IMR-90 (cell line): ENCODE data around the gene MYH6. TPM values are rescaled to one million over a fixed set of nuclear protein-coding genes. Genes with fewer than 3 reads are reported as not detected.

ENCODE experiments used
- ATAC-seq: fragments of 200-7000 bp; cut with Tn5 transposase; 2 replicates; pipeline ENCODE4 v1.9.1; 2020; ENCODE audit warnings: low read depth, mild to moderate bottlenecking, moderate library complexity
- BruUV-seq: library from RNA; stranded (reverse); fragments of 400-500 nt; replicated peaks from 2 replicates; lab custom pipeline; 2021; lab: Mats Ljungman, UMichigan
- CTCF ChIA-PET: fragments of 300-600 bp; formaldehyde crosslinking; extraction: SDS; loops from one replicate; lab custom pipeline; 2021; ENCODE audit warnings: antibody characterized with exemption; lab: Yijun Ruan, JAX
- POLR2A ChIA-PET: fragments of 300-600 bp; sonication (Branson Sonifier 250); formaldehyde crosslinking; loops from one replicate; lab custom pipeline; 2022; ENCODE audit warnings: antibody characterized with exemption; ENCODE audit not compliant: unreplicated experiment; lab: Charles Lee
- DNase-seq: peaks from one replicate; pipeline ENCODE4 v3.0.0; 2013
- H2AFZ ChIP-seq: replicated peaks from 2 replicates; pipeline ENCODE3; 2013; ENCODE audit warnings: low read length, mild to moderate bottlenecking; ENCODE audit not compliant: poor library complexity
- H2AK5ac ChIP-seq: 2 replicates; pipeline ENCODE4 v1.6.1; 2013; ENCODE audit warnings: low read depth, low read length, inconsistent platforms
- H2AK9ac ChIP-seq: replicated peaks from 2 replicates; pipeline ENCODE3; 2013; ENCODE audit warnings: mild to moderate bottlenecking, low read depth, low read length, moderate library complexity; ENCODE audit not compliant: poor library complexity
- H2BK120ac ChIP-seq: 2 replicates; pipeline ENCODE4 v1.6.1; 2013; ENCODE audit warnings: low read depth, low read length, inconsistent platforms
- H2BK15ac ChIP-seq: 3 replicates; pipeline ENCODE4 v1.6.1; 2013; ENCODE audit warnings: low read depth, low read length, inconsistent platforms
- H2BK20ac ChIP-seq: 2 replicates; pipeline ENCODE4 v1.6.1; 2013; ENCODE audit warnings: low read depth, mild to moderate bottlenecking, inconsistent platforms, low read length, moderate library complexity
- H2BK5ac ChIP-seq: 2 replicates; pipeline ENCODE4 v1.6.1; 2013; ENCODE audit warnings: mild to moderate bottlenecking, low read depth, low read length, inconsistent platforms; ENCODE audit not compliant: poor library complexity, severe bottlenecking
- H3K14ac ChIP-seq: replicated peaks from 2 replicates; pipeline ENCODE4 v1.6.1; 2013; ENCODE audit warnings: low read depth, low read length, inconsistent platforms
- H3K18ac ChIP-seq: 2 replicates; pipeline ENCODE4 v1.6.1; 2013; ENCODE audit warnings: low read depth, low read length, control low read depth
- H3K23ac ChIP-seq: 2 replicates; pipeline ENCODE4 v1.6.1; 2013; ENCODE audit warnings: low read depth, low read length, inconsistent platforms
- H3K27ac ChIP-seq: 2 replicates; pipeline ENCODE4 v1.5.1; 2013; ENCODE audit warnings: mild to moderate bottlenecking, control low read depth, low read length; ENCODE audit not compliant: insufficient read depth
- H3K27me3 ChIP-seq: 2 replicates; pipeline ENCODE4 v1.6.1; 2013; ENCODE audit warnings: low read length; ENCODE audit not compliant: control insufficient read depth, insufficient read depth
- H3K36me3 ChIP-seq: 2 replicates; pipeline ENCODE4 v1.6.1; 2013; ENCODE audit warnings: low read length, mixed read lengths; ENCODE audit not compliant: control insufficient read depth, insufficient read depth
- H3K4ac ChIP-seq: 2 replicates; pipeline ENCODE4 v1.6.1; 2013; ENCODE audit warnings: low read depth, low read length, inconsistent platforms
- H3K4me1 ChIP-seq: 2 replicates; pipeline ENCODE4 v1.6.1; 2013; ENCODE audit warnings: low read length, mixed read lengths; ENCODE audit not compliant: control insufficient read depth, insufficient read depth
- H3K4me2 ChIP-seq: 2 replicates; pipeline ENCODE4 v1.6.1; 2013; ENCODE audit warnings: low read depth, mild to moderate bottlenecking, control low read depth, low read length, moderate library complexity
- H3K4me3 ChIP-seq: 2 replicates; pipeline ENCODE4 v1.5.1; 2013; ENCODE audit warnings: low read depth, mild to moderate bottlenecking, control low read depth, low read length, moderate library complexity; ENCODE audit not compliant: insufficient read depth
- H3K56ac ChIP-seq: 2 replicates; pipeline ENCODE4 v1.6.1; 2013; ENCODE audit warnings: low read length, inconsistent platforms; ENCODE audit not compliant: insufficient read depth; ENCODE audit errors: extremely low read depth
- H3K79me1 ChIP-seq, 2 experiments: 2 replicates each; pipeline ENCODE4 v1.6.1; 2013; ENCODE audit warnings: low read length in 2 of 2, inconsistent platforms in 1 of 2, low read depth in 1 of 2
- H3K9ac ChIP-seq: 2 replicates; pipeline ENCODE4 v1.6.1; 2013; ENCODE audit warnings: low read depth, low read length, control low read depth
- H3K9me1 ChIP-seq: 2 replicates; pipeline ENCODE4 v1.6.1; 2013; ENCODE audit warnings: low read length, inconsistent platforms; ENCODE audit not compliant: insufficient read depth
- H3K9me3 ChIP-seq: 2 replicates; pipeline ENCODE4 v1.6.1; 2013; ENCODE audit warnings: low read length; ENCODE audit not compliant: control insufficient read depth, insufficient read depth
- H4K20me1 ChIP-seq: 2 replicates; pipeline ENCODE4 v1.6.1; 2013; ENCODE audit warnings: low read length, inconsistent platforms; ENCODE audit not compliant: insufficient read depth
- H4K5ac ChIP-seq: 2 replicates; pipeline ENCODE4 v1.6.1; 2013; ENCODE audit warnings: mild to moderate bottlenecking, low read depth, low read length, control low read depth
- H4K8ac ChIP-seq, 2 experiments: 2 replicates each; pipeline ENCODE4 v1.6.1; 2013; ENCODE audit warnings: low read depth in 2 of 2, low read length in 2 of 2, control low read depth in 1 of 2, inconsistent platforms in 1 of 2
- H4K91ac ChIP-seq: 2 replicates; pipeline ENCODE4 v1.6.1; 2013; ENCODE audit warnings: low read depth, low read length, inconsistent platforms; ENCODE audit not compliant: insufficient read depth
- MAFK ChIP-seq: IDR thresholded peaks from 2 replicates; pipeline ENCODE4 v1.6.1; 2012; ENCODE audit warnings: low read depth, low read length, improper control_type of control experiment
- RCOR1 ChIP-seq: IDR thresholded peaks from 2 replicates; pipeline ENCODE4 v1.6.1; 2012; ENCODE audit warnings: mild to moderate bottlenecking, low read length, improper control_type of control experiment; ENCODE audit not compliant: insufficient replicate concordance
- WGBS, 2 experiments: methylation state at CpG; one replicate each; pipeline versions ENCODE4 v1.1.5 to v1.1.7; 2013; ENCODE audit warnings: missing lambda C conversion rate in 2 of 2; ENCODE audit not compliant: insufficient read length in 1 of 2; ENCODE audit errors: extremely low coverage in 2 of 2; 5-methylcytosine and 5-hydroxymethylcytosine counted together
- dilution Hi-C: fragments of 300-500 bp; cut with HindIII; formaldehyde crosslinking; loops from one replicate; pipeline ENCODE4 v1.14.3; 2018; ENCODE audit warnings: low sequenced_read_pairs; ENCODE audit not compliant: unreplicated experiment
- in situ Hi-C: fragments of 300-500 bp; cut with MboI; formaldehyde crosslinking; loops from 3 replicates; pipeline ENCODE4 v1.14.3; 2019; ENCODE audit warnings: low sequenced_read_pairs, inconsistent platforms, mixed read lengths
- intact Hi-C: fragments of 100-400 bp; cut with micrococcal nuclease; formaldehyde crosslinking; loops from 2 replicates; pipeline ENCODE4 v1.10.0; 2022
- polyA plus RNA-seq, 3 experiments: library from polyadenylated mRNA; depleted of rRNA; stranded (reverse); fragments of >200 nt; gene quantifications; 2 replicates each; pipeline ENCODE4 v1.2.3, GENCODE V29; 2012; ENCODE audit warnings: low replicate concordance in 1 of 3
- total RNA-seq: library from RNA; depleted of rRNA; stranded (reverse); fragments of >200 nt; gene quantifications from 2 replicates; pipeline ENCODE4 v1.2.3, GENCODE V29; 2012

The MYH6 gene
- total and polyA plus RNA-seq, 2 of the 4 experiments (the other 2 are of a cell fraction), result not detected

GRCh38 chr14:23365036-23365731 is 42.9 kb downstream of the MYH6 start, which contains the start of gene EFS:
Gene EFS (minus strand): TSS chr14:23365172. CDS start chr14:23365025, 147 bp downstream.
- H2BK15ac ChIP-seq, result no peak within 1 kb of the TSS; the same call in 2 of the 3 replicates
- H3K9me1 ChIP-seq, result peaks cover 8% of the 10 kb centered on the region; the same call in 1 of the 2 replicates
- in situ Hi-C loops (no loop called here), dilution Hi-C loops (no loop called here), intact Hi-C loops (no loop called here)
- H2BK5ac ChIP-seq, result peak within 1 kb of the TSS; percentile 73
- peaks cover 13 to 37% of the 10 kb centered on the region in 2 experiments; a peak in 3 of 4 replicates for H3K79me1 ChIP-seq
- ChIA-PET CTCF (no interaction called here), POLR2A (no interaction called here)
- H3K4me2 ChIP-seq, result peak within 1 kb of the TSS; percentile 92
- peak within 1 kb of the TSS; percentile 97 for H2AK5ac ChIP-seq
- no peaks in the 10 kb centered on the region for H3K9me3 ChIP-seq
- H2BK20ac ChIP-seq, result no peak within 1 kb of the TSS
- peak within 1 kb of the TSS; percentile 95 to 99 for H4K8ac ChIP-seq
- H3K4me1 ChIP-seq, result peaks cover 8% of the 10 kb centered on the region
- H3K4me3 ChIP-seq, result peak within 1 kb of the TSS; percentile 55
- ATAC-seq (peak; percentile 25), DNase-seq (peak; percentile 18)
- H2AK9ac ChIP-seq, result peak within 1 kb of the TSS; percentile 100
- H3K36me3 ChIP-seq, result peaks cover 2% of the 10 kb centered on the region; the same call in 1 of the 2 replicates
- WGBS, 2 experiments, result 1% methylated on average over 18 of the region's 74 CpGs; no CpG with 5 or more reads in 1 of the 2 experiments
- H3K14ac ChIP-seq, result peak within 1 kb of the TSS; percentile 93
- H3K27me3 ChIP-seq, result peaks cover 10% of the 10 kb centered on the region; the same call in 1 of the 2 replicates
- H4K20me1 ChIP-seq, result peaks cover 12% of the 10 kb centered on the region; the same call in 1 of the 2 replicates
- H3K23ac ChIP-seq, result peak within 1 kb of the TSS; percentile 93
- H3K4ac ChIP-seq, result peak within 1 kb of the TSS; percentile 92
- peak within 1 kb of the TSS; percentile 80 for H4K5ac ChIP-seq
- H3K18ac ChIP-seq, result peak within 1 kb of the TSS; percentile 67
- H3K56ac ChIP-seq, result peak within 1 kb of the TSS; percentile 50
- peak within 1 kb of the TSS; percentile 96 for H4K91ac ChIP-seq
- H2AFZ ChIP-seq, result peak within 1 kb of the TSS; percentile 88
- H3K27ac ChIP-seq, result peak within 1 kb of the TSS; percentile 98
- H3K9ac ChIP-seq, result peak within 1 kb of the TSS; percentile 98
- TF ChIP-seq MAFK, result peak; percentile 26; the same call in 1 of the 2 replicates
- no peak for TF ChIP-seq RCOR1
- BruUV-seq, result no TSS peak
- H2BK120ac ChIP-seq, result peak within 1 kb of the TSS; percentile 47
